GM23338 (cell line): ENCODE results near the gene ATP8B2.

ENCODE experiments used
- CREB1 ChIP-seq: fragments of 250-450 bp; sonication (Bioruptor Pico); IDR thresholded peaks from 2 replicates; pipeline ENCODE4 v1.5.0; 2020; ENCODE audit warnings: low read depth, mild to moderate bottlenecking, moderate library complexity
- CTCF ChIP-seq, 2 experiments: fragments of 200-600 bp in 1 of 2; sonication (generic) in 1 of 2; conservative IDR thresholded peaks; 2 replicates each; pipeline versions ENCODE4 v1.5.1 to v1.6.1; 2016 to 2017; ENCODE audit warnings: antibody characterized with exemption in 2 of 2, low read depth in 2 of 2, mild to moderate bottlenecking in 2 of 2, moderate library complexity in 1 of 2
- EZH2 ChIP-seq: fragments of 200-600 bp; sonication (generic); IDR thresholded peaks from one replicate; pipeline ENCODE4 v1.8.0; 2017; ENCODE audit warnings: antibody characterized with exemption, mild to moderate bottlenecking, low read depth; ENCODE audit not compliant: unreplicated experiment
- EZH2phosphoT487 ChIP-seq: fragments of 200-600 bp; sonication (generic); IDR thresholded peaks from one replicate; pipeline ENCODE4 v1.8.1; 2018; ENCODE audit warnings: antibody characterized with exemption; ENCODE audit not compliant: unreplicated experiment
- POLR2AphosphoS5 ChIP-seq: IDR thresholded peaks from 2 replicates; pipeline ENCODE4 v1.6.1; 2016; ENCODE audit warnings: antibody characterized with exemption, low read depth
- REST ChIP-seq: IDR thresholded peaks from one replicate; pipeline ENCODE4 v1.6.1; 2018; ENCODE audit warnings: antibody characterized with exemption; ENCODE audit not compliant: unreplicated experiment

- TF ChIP-seq CTCF (conservative IDR thresholded peaks at IDR 0.05; ENCODE audit: low read depth in 2 of 2) (no peak), CREB1 (no peak), POLR2AphosphoS5 (no peak), REST (no peak), EZH2phosphoT487 (no peak), EZH2 (no peak)
These were observed 36.7 kb upstream of the ATP8B2 start for GRCh38 chr1:154288661-154289060.
